HepG2 (cell line): ENCODE data around the gene RGS19. TPM values are rescaled to one million over a fixed set of nuclear protein-coding genes. Genes with fewer than 3 reads are reported as not detected.

Experiments
- BHLHE40 ChIP-seq: IDR thresholded peaks from 2 replicates; pipeline ENCODE4 v1.6.1; 2011; ENCODE audit warnings: low read length, improper control_type of control experiment
- EED ChIP-seq: sonication (generic); formaldehyde crosslinking; IDR thresholded peaks from 2 replicates; pipeline ENCODE4 v1.5.0; 2020; ENCODE audit warnings: mild to moderate bottlenecking, missing genetic modification reagents
- MAF1 ChIP-seq: sonication (generic); formaldehyde crosslinking; IDR thresholded peaks from 2 replicates; pipeline ENCODE4 v1.5.0; 2020; ENCODE audit warnings: missing genetic modification reagents, borderline replicate concordance
- TBX2 ChIP-seq: sonication (generic); formaldehyde crosslinking; IDR thresholded peaks from 2 replicates; pipeline ENCODE4 v1.5.0; 2020; ENCODE audit warnings: missing genetic modification reagents, mild to moderate bottlenecking, borderline replicate concordance
- ZNF138 ChIP-seq: sonication (generic); formaldehyde crosslinking; IDR thresholded peaks from 2 replicates; pipeline ENCODE4 v1.5.0; 2020; ENCODE audit warnings: mild to moderate bottlenecking, low read depth, missing genetic modification reagents
- ZNF256 ChIP-seq: sonication (generic); formaldehyde crosslinking; conservative IDR thresholded peaks from 2 replicates; pipeline ENCODE4 v1.4.0; 2020; ENCODE audit warnings: missing genetic modification reagents
- ZNF672 ChIP-seq: sonication (generic); formaldehyde crosslinking; IDR thresholded peaks from 2 replicates; pipeline ENCODE4 v1.8.1; 2022; ENCODE audit warnings: missing genetic modification reagents
- polyA plus RNA-seq, 8 experiments: library from polyadenylated mRNA; depleted of rRNA in 3 of 8; stranded (reverse) in 7 of 8; unstranded in 1 of 8; fragments of >200 nt; fragmentation: Illumina TruSeq in 4 of 8; extraction: Trizol in 4 of 8; gene quantifications; 2 replicates each; pipeline versions ENCODE4 v1.2.1 to v1.2.3, GENCODE V29; 2011 to 2016; ENCODE audit warnings: low read depth in 4 of 8, missing spikeins in 1 of 8, mixed read lengths in 1 of 8; ENCODE audit not compliant: insufficient read depth in 1 of 8
- total RNA-seq, 5 experiments: library from RNA; depleted of rRNA; stranded (reverse); fragments of >200 nt; fragmentation: Illumina TruSeq; extraction: Trizol; gene quantifications; 2 replicates each; pipeline ENCODE4 v1.2.3, GENCODE V29; 2016; ENCODE audit warnings: low read depth in 1 of 5
- TF ChIP-seq, protein P1 (sequence below): sonication (generic); formaldehyde crosslinking; IDR thresholded peaks from 2 replicates; pipeline ENCODE4 v1.5.1; 2020; ENCODE audit warnings: missing genetic modification reagents, mild to moderate bottlenecking, borderline replicate concordance
- TF ChIP-seq, protein P2 (sequence below): IDR thresholded peaks from 2 replicates; pipeline ENCODE4 v1.6.1; 2012; ENCODE audit warnings: inconsistent platforms
- TF ChIP-seq, protein P3 (sequence below): sonication (generic); formaldehyde crosslinking; IDR thresholded peaks from 2 replicates; pipeline ENCODE4 v1.4.0; 2020; ENCODE audit warnings: mild to moderate bottlenecking, missing genetic modification reagents
- TF ChIP-seq, protein P4 (sequence below): IDR thresholded peaks from 2 replicates; pipeline ENCODE4 v1.6.1; 2016; ENCODE audit warnings: low read depth
- TF ChIP-seq, protein P5 (sequence below): sonication (generic); formaldehyde crosslinking; IDR thresholded peaks from 2 replicates; pipeline ENCODE4 v1.4.0; 2020; ENCODE audit warnings: missing genetic modification reagents, borderline replicate concordance
- TF ChIP-seq, protein P6 (sequence below): sonication (generic); formaldehyde crosslinking; conservative IDR thresholded peaks from 2 replicates; pipeline ENCODE4 v1.8.0; 2022; ENCODE audit warnings: missing genetic modification reagents
- TF ChIP-seq, protein P7 (sequence below): sonication (generic); formaldehyde crosslinking; IDR thresholded peaks from 2 replicates; pipeline ENCODE4 v1.9.0; 2022; ENCODE audit warnings: low read depth, missing genetic modification reagents

The RGS19 gene
- total and polyA plus RNA-seq, 2 of the 13 experiments (the other 11 are each of a cell fraction or from before 2014, with no cell fraction given) = 10.7 to 11.9 TPM

DNA sequence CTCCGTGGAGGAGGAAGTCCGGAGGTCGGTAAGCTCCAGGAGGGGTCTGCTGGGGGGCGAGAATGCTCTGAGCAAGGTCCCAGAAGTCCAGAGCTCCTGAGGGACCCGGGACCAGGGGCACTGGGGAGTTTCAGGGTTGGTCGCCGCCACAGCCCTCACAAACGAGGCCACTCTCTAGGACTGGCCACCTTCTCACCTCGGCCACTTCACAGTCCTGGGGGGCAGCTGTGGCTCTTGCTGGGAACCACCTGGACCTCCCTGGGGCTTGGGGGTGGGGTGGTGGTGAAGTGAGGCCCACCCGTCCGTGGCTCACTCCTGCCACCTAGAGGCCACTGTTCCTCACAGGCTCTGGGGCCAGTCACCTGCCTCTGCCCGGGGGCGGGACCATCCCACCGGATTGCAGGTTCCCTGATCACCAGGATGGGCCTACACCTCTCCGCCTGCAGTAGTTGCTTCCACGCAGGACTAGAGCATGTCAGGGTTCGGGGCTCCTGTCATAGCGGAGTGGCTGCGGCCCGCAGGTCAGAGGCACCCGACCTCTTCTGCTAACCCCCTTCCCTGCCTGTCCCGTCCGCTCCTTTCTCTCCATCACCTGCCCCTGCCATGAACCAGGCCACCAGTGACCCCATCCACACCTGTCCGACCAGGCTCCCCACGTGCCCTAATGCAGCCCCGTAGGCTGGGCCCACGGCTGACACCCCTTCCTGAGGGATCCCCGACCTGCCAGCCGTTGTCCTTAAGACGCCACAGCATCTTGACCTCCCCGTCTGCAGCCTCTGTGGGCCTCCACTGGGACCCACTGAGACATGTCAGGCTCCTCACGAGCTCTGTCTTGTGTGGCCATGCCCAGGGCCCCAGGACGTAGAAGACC lies 21.5 kb downstream of the RGS19 start (continued):
- peak; percentile 79 for TF ChIP-seq BHLHE40
- TF ChIP-seq, protein P1, sequence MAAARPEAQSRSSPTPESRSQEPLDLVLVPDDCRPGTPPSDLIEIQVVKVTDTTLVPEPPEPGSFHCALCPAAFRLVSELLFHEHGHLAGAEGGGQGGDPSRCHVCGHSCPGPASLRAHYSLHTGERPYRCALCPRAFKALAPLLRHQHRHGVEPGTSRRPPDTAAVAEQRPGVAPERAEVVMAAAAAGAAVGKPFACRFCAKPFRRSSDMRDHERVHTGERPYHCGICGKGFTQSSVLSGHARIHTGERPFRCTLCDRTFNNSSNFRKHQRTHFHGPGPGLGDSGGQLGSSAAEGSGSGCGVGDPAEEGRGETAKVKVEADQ (CRISPR knock-in tag) = no peak
- TF ChIP-seq, protein P2, sequence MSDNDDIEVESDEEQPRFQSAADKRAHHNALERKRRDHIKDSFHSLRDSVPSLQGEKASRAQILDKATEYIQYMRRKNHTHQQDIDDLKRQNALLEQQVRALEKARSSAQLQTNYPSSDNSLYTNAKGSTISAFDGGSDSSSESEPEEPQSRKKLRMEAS = 0 out of 2 replicates have a peak, but pooled peaks have one; percentile 7
- TF ChIP-seq TBX2 (CRISPR knock-in tag) = no peak; the same call in 1 of the 2 replicates
- peak; percentile 55; the same call in 1 of the 2 replicates for TF ChIP-seq ZNF672 (CRISPR knock-in tag)
- 0 out of 2 replicates have a peak, but pooled peaks have one; percentile 13 for TF ChIP-seq ZNF256 (CRISPR knock-in tag)
- TF ChIP-seq, protein P3, sequence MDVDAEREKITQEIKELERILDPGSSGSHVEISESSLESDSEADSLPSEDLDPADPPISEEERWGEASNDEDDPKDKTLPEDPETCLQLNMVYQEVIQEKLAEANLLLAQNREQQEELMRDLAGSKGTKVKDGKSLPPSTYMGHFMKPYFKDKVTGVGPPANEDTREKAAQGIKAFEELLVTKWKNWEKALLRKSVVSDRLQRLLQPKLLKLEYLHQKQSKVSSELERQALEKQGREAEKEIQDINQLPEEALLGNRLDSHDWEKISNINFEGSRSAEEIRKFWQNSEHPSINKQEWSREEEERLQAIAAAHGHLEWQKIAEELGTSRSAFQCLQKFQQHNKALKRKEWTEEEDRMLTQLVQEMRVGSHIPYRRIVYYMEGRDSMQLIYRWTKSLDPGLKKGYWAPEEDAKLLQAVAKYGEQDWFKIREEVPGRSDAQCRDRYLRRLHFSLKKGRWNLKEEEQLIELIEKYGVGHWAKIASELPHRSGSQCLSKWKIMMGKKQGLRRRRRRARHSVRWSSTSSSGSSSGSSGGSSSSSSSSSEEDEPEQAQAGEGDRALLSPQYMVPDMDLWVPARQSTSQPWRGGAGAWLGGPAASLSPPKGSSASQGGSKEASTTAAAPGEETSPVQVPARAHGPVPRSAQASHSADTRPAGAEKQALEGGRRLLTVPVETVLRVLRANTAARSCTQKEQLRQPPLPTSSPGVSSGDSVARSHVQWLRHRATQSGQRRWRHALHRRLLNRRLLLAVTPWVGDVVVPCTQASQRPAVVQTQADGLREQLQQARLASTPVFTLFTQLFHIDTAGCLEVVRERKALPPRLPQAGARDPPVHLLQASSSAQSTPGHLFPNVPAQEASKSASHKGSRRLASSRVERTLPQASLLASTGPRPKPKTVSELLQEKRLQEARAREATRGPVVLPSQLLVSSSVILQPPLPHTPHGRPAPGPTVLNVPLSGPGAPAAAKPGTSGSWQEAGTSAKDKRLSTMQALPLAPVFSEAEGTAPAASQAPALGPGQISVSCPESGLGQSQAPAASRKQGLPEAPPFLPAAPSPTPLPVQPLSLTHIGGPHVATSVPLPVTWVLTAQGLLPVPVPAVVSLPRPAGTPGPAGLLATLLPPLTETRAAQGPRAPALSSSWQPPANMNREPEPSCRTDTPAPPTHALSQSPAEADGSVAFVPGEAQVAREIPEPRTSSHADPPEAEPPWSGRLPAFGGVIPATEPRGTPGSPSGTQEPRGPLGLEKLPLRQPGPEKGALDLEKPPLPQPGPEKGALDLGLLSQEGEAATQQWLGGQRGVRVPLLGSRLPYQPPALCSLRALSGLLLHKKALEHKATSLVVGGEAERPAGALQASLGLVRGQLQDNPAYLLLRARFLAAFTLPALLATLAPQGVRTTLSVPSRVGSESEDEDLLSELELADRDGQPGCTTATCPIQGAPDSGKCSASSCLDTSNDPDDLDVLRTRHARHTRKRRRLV (CRISPR knock-in tag) = no peak
- TF ChIP-seq, protein P4, sequence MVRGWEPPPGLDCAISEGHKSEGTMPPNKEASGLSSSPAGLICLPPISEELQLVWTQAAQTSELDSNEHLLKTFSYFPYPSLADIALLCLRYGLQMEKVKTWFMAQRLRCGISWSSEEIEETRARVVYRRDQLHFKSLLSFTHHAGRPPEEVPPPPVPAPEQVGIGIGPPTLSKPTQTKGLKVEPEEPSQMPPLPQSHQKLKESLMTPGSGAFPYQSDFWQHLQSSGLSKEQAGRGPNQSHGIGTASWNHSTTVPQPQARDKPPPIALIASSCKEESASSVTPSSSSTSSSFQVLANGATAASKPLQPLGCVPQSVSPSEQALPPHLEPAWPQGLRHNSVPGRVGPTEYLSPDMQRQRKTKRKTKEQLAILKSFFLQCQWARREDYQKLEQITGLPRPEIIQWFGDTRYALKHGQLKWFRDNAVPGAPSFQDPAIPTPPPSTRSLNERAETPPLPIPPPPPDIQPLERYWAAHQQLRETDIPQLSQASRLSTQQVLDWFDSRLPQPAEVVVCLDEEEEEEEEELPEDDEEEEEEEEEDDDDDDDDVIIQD (CRISPR knock-in tag) = peak; percentile 46; the same call in 1 of the 2 replicates
- TF ChIP-seq, protein P5, sequence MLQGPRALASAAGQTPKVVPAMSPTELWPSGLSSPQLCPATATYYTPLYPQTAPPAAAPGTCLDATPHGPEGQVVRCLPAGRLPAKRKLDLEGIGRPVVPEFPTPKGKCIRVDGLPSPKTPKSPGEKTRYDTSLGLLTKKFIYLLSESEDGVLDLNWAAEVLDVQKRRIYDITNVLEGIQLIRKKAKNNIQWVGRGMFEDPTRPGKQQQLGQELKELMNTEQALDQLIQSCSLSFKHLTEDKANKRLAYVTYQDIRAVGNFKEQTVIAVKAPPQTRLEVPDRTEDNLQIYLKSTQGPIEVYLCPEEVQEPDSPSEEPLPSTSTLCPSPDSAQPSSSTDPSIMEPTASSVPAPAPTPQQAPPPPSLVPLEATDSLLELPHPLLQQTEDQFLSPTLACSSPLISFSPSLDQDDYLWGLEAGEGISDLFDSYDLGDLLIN (CRISPR knock-in tag) = 0 out of 2 replicates have a peak, but pooled peaks have one; percentile 86
- TF ChIP-seq, protein P6, sequence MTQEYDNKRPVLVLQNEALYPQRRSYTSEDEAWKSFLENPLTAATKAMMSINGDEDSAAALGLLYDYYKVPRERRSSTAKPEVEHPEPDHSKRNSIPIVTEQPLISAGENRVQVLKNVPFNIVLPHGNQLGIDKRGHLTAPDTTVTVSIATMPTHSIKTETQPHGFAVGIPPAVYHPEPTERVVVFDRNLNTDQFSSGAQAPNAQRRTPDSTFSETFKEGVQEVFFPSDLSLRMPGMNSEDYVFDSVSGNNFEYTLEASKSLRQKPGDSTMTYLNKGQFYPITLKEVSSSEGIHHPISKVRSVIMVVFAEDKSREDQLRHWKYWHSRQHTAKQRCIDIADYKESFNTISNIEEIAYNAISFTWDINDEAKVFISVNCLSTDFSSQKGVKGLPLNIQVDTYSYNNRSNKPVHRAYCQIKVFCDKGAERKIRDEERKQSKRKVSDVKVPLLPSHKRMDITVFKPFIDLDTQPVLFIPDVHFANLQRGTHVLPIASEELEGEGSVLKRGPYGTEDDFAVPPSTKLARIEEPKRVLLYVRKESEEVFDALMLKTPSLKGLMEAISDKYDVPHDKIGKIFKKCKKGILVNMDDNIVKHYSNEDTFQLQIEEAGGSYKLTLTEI (CRISPR knock-in tag) = no peak
- no peak for TF ChIP-seq ZNF138
- no peak for TF ChIP-seq EED
- TF ChIP-seq, protein P7, sequence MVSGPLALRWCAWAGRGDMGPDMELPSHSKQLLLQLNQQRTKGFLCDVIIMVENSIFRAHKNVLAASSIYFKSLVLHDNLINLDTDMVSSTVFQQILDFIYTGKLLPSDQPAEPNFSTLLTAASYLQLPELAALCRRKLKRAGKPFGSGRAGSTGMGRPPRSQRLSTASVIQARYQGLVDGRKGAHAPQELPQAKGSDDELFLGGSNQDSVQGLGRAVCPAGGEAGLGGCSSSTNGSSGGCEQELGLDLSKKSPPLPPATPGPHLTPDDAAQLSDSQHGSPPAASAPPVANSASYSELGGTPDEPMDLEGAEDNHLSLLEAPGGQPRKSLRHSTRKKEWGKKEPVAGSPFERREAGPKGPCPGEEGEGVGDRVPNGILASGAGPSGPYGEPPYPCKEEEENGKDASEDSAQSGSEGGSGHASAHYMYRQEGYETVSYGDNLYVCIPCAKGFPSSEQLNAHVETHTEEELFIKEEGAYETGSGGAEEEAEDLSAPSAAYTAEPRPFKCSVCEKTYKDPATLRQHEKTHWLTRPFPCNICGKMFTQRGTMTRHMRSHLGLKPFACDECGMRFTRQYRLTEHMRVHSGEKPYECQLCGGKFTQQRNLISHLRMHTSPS (CRISPR knock-in tag) = peak; percentile 42; the same call in 1 of the 2 replicates
- peak; percentile 73; the same call in 1 of the 2 replicates for TF ChIP-seq MAF1 (CRISPR knock-in tag)
